DND-41 (cell line): ENCODE measurements around the gene SDE2.

Experiments used
- EZH2 ChIP-seq: IDR thresholded peaks from 3 replicates; pipeline ENCODE4 v1.6.1; 2012; ENCODE audit warnings: borderline replicate concordance, low read depth, mild to moderate bottlenecking, moderate library complexity, low read length, inconsistent platforms; ENCODE audit not compliant: severe bottlenecking
- TF ChIP-seq, protein P1 (sequence below): IDR thresholded peaks from 2 replicates; pipeline ENCODE4 v1.5.1; 2012; ENCODE audit warnings: borderline replicate concordance, low read length, moderate library complexity, mild to moderate bottlenecking; ENCODE audit not compliant: poor library complexity, severe bottlenecking; ENCODE audit errors: extremely low read depth

DNA sequence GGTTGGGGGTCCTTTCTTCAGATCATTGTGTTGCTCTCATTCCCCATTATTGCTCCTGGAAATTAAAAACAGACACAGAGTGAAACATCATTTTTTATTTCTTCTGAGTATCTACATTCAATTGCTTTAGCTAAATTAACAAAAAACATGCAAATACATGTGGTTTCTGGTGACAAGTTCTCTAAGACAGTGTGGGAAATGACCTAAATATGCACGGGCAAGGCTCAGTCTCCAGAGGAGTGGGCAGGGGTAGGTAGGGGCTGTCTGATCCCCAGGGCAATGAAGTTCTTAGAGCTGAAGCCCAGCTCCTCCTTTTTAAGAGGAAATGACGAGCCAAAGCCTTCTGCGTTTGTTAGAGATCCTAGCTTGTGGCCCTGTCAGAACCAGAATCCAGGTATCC lies 62.6 kb downstream of the SDE2 start:
- TF ChIP-seq, protein P1, sequence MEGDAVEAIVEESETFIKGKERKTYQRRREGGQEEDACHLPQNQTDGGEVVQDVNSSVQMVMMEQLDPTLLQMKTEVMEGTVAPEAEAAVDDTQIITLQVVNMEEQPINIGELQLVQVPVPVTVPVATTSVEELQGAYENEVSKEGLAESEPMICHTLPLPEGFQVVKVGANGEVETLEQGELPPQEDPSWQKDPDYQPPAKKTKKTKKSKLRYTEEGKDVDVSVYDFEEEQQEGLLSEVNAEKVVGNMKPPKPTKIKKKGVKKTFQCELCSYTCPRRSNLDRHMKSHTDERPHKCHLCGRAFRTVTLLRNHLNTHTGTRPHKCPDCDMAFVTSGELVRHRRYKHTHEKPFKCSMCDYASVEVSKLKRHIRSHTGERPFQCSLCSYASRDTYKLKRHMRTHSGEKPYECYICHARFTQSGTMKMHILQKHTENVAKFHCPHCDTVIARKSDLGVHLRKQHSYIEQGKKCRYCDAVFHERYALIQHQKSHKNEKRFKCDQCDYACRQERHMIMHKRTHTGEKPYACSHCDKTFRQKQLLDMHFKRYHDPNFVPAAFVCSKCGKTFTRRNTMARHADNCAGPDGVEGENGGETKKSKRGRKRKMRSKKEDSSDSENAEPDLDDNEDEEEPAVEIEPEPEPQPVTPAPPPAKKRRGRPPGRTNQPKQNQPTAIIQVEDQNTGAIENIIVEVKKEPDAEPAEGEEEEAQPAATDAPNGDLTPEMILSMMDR: no peak
- TF ChIP-seq EZH2: no peak
